NCI-H2196 (cell line): ENCODE data around the gene MORN3.

ENCODE experiments used
- DNase-seq: peaks from one replicate; lab custom pipeline; 2025; ENCODE audit not compliant: unreplicated experiment; lab: John Stamatoyannopoulos, UW

MORN3 gene

GRCh38 chr12:121610239-121611149 is 59.0 kb downstream of the MORN3 start:
- DNase-seq: no peak

- no peak for DNase-seq
Observed at GRCh38 chr12:121608301-121608700, 61.2 kb downstream of the MORN3 start.

- DNase-seq: no peak
Observed at GRCh38 chr12:121603581-121603980, 65.9 kb downstream of the MORN3 start.

GRCh38 chr12:121602766-121603165 is 66.7 kb downstream of the MORN3 start:
- no peak for DNase-seq

GRCh38 chr12:121600702-121601336 is 68.6 kb downstream of the MORN3 start:
- no peak for DNase-seq
